ENCODE data around the gene DLL4.

GRCh38 chr15:40915679-40916078, 13.5 kb upstream of the DLL4 start:
- TF ChIP-seq CTCF (IDR thresholded peaks at IDR 0.05) = no peak
- TF ChIP-seq POLR2A (IDR thresholded peaks at IDR 0.05) = no peak
